Measurements from ENCODE around the gene LHFPL2. TPM values are rescaled to one million over a fixed set of nuclear protein-coding genes. Genes with fewer than 3 reads are reported as not detected.
A peak's percentile ranks its signal among the peaks of the same experiment; 100 is the strongest.

Gene LHFPL2
- total RNA-seq, 2 donors from 2014 or later, result 15.5 to 18.7 TPM

- no peak overlapping the region for H3K27ac ChIP-seq
- no peak for DNase-seq
- no peak overlapping the region for H3K4me3 ChIP-seq
- no peaks in the 10 kb centered on the region for H3K9me3 ChIP-seq
- intact Hi-C loops (cut with DNase I), result no loop called here
- no peak for TF ChIP-seq CTCF (IDR thresholded peaks at IDR 0.05)
- no peak for TF ChIP-seq POLR2A (IDR thresholded peaks at IDR 0.05)
- peak; percentile 15 for ATAC-seq
- no peaks in the 10 kb centered on the region for H3K36me3 ChIP-seq (replicated peaks in 1 of 2; ENCODE audit: insufficient read depth in 1 of 2, low read depth in 2 of 2)
- peaks cover 9% of the 10 kb centered on the region for H3K4me1 ChIP-seq
- no peaks in the 10 kb centered on the region for H3K27me3 ChIP-seq
- 77 to 83% methylated on average over 3 of the region's 3 CpGs for WGBS, 2 donors
These were observed 37.9 kb downstream of the LHFPL2 start for GRCh38 chr5:78610636-78611035.

- intact Hi-C loops (cut with DNase I), result no loop called here
- H3K9me3 ChIP-seq, result no peaks in the 10 kb centered on the region
- ATAC-seq (peak; percentile 38), DNase-seq (peak in 2 of 4 donors; percentile 32 to 44)
- TF ChIP-seq POLR2A (IDR thresholded peaks at IDR 0.05) (no peak), CTCF (IDR thresholded peaks at IDR 0.05) (no peak)
- no peak overlapping the region for H3K27ac ChIP-seq
- H3K27me3 ChIP-seq, result no peaks in the 10 kb centered on the region
- no peaks in the 10 kb centered on the region for H3K36me3 ChIP-seq (replicated peaks in 1 of 2; ENCODE audit: insufficient read depth in 1 of 2, low read depth in 2 of 2)
- H3K4me1 ChIP-seq, result peaks cover 9% of the 10 kb centered on the region
- WGBS, 2 donors, result 75 to 96% methylated on average over 7 of the region's 7 CpGs
- no peak overlapping the region for H3K4me3 ChIP-seq
These were observed 38.4 kb downstream of the LHFPL2 start for GRCh38 chr5:78610163-78610583.

- no peak overlapping the region for H3K4me3 ChIP-seq
- intact Hi-C loops (cut with DNase I), result no loop called here
- no peaks in the 10 kb centered on the region for H3K27me3 ChIP-seq
- H3K4me1 ChIP-seq, result peaks cover 9% of the 10 kb centered on the region
- no peaks in the 10 kb centered on the region for H3K9me3 ChIP-seq
- no peak for TF ChIP-seq POLR2A (IDR thresholded peaks at IDR 0.05)
- no peak for TF ChIP-seq CTCF (IDR thresholded peaks at IDR 0.05)
- H3K36me3 ChIP-seq (replicated peaks in 1 of 2; ENCODE audit: insufficient read depth in 1 of 2, low read depth in 2 of 2), result no peaks in the 10 kb centered on the region
- DNase-seq, result no peak
- no peak for ATAC-seq
- H3K27ac ChIP-seq, result no peak overlapping the region
These were observed 40.7 kb downstream of the LHFPL2 start for GRCh38 chr5:78607864-78608263.

GRCh38 chr5:78606241-78606640, 42.3 kb downstream of the LHFPL2 start:
- Histone ChIP-seq H3K36me3 (replicated peaks in 1 of 2; ENCODE audit: insufficient read depth in 1 of 2, low read depth in 2 of 2) (no peaks in the 10 kb centered on the region), H3K27me3 (no peaks in the 10 kb centered on the region), H3K4me3 (no peak overlapping the region), H3K4me1 (peaks cover 15% of the 10 kb centered on the region), H3K27ac (no peak overlapping the region), H3K9me3 (no peaks in the 10 kb centered on the region)
- TF ChIP-seq CTCF (IDR thresholded peaks at IDR 0.05) (no peak), POLR2A (IDR thresholded peaks at IDR 0.05) (no peak)
- 85 to 88% methylated on average over 4 of the region's 4 CpGs for WGBS, 2 donors
- ATAC-seq, result no peak
- intact Hi-C loops (cut with DNase I), result no loop called here
- no peak for DNase-seq

- TF ChIP-seq CTCF (IDR thresholded peaks at IDR 0.05) (no peak), POLR2A (IDR thresholded peaks at IDR 0.05) (no peak)
- no peak overlapping the region for H3K4me3 ChIP-seq
- no peak overlapping the region for H3K27ac ChIP-seq
- H3K4me1 ChIP-seq, result peaks cover 9% of the 10 kb centered on the region
- H3K9me3 ChIP-seq, result no peaks in the 10 kb centered on the region
- 92 to 100% methylated on average over 2 of the region's 2 CpGs for WGBS, 2 donors
- intact Hi-C loops (cut with DNase I), result no loop called here
- H3K36me3 ChIP-seq (replicated peaks in 1 of 2; ENCODE audit: insufficient read depth in 1 of 2, low read depth in 2 of 2), result no peaks in the 10 kb centered on the region
- ATAC-seq, result no peak
- no peak for DNase-seq
- no peaks in the 10 kb centered on the region for H3K27me3 ChIP-seq
These were observed 43.0 kb downstream of the LHFPL2 start for GRCh38 chr5:78605611-78606010.

Measured in body of pancreas (tissue), 4 donors.